ENCODE measurements around the gene EXOC8. TPM values are rescaled to one million over a fixed set of nuclear protein-coding genes. Genes with fewer than 3 reads are reported as not detected.

EXOC8 gene
- total RNA-seq, 4 donors from 2014 or later = 14.1 to 27.1 (median 16.9) TPM

DNA sequence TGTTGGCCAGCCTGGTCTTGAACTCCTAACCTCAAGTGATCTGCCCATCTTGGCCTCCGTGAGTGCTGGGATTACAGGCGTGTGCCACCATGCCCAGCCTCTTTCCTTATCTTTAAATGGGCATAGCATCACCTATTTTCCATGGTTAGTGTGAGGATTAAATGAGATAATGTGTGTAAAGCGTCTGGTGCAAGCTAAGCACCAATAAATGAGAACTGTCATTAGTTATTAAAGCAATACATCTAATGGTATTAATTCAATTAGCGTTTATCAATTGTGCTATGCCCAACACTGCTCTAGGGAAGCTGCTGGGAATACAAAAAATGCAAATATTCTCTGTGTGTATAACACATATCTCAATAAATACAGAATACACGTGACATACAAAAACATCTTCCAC lies 10.0 kb downstream of the EXOC8 start:
- TF ChIP-seq, protein P1, sequence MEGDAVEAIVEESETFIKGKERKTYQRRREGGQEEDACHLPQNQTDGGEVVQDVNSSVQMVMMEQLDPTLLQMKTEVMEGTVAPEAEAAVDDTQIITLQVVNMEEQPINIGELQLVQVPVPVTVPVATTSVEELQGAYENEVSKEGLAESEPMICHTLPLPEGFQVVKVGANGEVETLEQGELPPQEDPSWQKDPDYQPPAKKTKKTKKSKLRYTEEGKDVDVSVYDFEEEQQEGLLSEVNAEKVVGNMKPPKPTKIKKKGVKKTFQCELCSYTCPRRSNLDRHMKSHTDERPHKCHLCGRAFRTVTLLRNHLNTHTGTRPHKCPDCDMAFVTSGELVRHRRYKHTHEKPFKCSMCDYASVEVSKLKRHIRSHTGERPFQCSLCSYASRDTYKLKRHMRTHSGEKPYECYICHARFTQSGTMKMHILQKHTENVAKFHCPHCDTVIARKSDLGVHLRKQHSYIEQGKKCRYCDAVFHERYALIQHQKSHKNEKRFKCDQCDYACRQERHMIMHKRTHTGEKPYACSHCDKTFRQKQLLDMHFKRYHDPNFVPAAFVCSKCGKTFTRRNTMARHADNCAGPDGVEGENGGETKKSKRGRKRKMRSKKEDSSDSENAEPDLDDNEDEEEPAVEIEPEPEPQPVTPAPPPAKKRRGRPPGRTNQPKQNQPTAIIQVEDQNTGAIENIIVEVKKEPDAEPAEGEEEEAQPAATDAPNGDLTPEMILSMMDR (IDR thresholded peaks at IDR 0.05) = no peak
- TF ChIP-seq POLR2A (IDR thresholded peaks at IDR 0.05) = no peak
- no peak overlapping the region for H3K4me3 ChIP-seq
- intact Hi-C loops (cut with DNase I; ENCODE audit: low total_unique reads) = no loop called here
- no peaks in the 10 kb centered on the region for H3K36me3 ChIP-seq
- no peaks in the 10 kb centered on the region for H3K27me3 ChIP-seq
- H3K27ac ChIP-seq = no peak overlapping the region
- no peaks in the 10 kb centered on the region for H3K9me3 ChIP-seq
- DNase-seq = no peak
- H3K4me1 ChIP-seq = no peaks in the 10 kb centered on the region

DNA sequence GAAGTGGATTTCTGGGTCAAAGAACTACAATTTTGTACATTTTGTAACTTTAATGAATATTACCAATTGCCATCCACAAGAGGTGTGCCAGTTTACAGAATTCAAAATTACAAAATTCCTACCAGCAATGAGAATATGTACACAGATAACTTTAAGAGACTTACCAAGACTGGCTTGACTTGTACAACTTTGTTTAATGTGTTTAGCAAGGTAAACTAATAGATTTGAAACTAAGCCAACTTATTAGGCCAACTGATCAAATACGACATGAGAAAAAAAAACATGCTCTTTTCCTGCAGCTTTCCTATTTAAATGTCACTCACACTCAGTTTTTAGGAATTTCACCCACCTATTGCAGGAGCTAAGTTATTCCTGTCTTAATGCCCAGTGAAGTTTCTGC lies 11.4 kb downstream of the EXOC8 start:
- TF ChIP-seq, protein P1 (IDR thresholded peaks at IDR 0.05) = no peak
- TF ChIP-seq POLR2A (IDR thresholded peaks at IDR 0.05) = no peak
- Histone ChIP-seq H3K4me1 (no peaks in the 10 kb centered on the region), H3K4me3 (no peak overlapping the region), H3K9me3 (no peaks in the 10 kb centered on the region), H3K27ac (no peak overlapping the region), H3K27me3 (no peaks in the 10 kb centered on the region), H3K36me3 (no peaks in the 10 kb centered on the region)
- intact Hi-C loops (cut with DNase I; ENCODE audit: low total_unique reads) = no loop called here
- no peak for DNase-seq

DNA sequence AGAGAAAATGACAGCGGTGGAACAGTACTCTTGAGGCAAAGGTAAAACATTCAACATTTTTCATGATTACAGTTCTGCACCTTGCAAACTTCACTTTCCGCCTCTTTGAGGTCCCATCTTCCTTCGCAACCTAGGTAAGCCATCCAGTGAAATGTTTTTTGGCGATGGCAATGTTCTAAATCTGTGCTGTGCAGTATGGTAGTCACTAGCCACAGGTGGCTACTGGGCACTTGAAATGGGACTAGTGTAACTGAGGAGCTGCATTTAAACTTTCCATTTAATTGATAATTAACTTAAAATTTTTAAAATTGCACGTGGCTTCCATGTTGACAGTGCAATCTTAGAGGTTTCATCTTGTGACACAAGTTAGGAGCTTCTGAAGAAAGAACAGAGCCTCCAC lies 13.0 kb downstream of the EXOC8 start:
- TF ChIP-seq POLR2A (IDR thresholded peaks at IDR 0.05) = no peak
- TF ChIP-seq, protein P1 (IDR thresholded peaks at IDR 0.05) = no peak
- H3K27ac ChIP-seq = no peak overlapping the region
- intact Hi-C loops (cut with DNase I; ENCODE audit: low total_unique reads) = no loop called here

DNA sequence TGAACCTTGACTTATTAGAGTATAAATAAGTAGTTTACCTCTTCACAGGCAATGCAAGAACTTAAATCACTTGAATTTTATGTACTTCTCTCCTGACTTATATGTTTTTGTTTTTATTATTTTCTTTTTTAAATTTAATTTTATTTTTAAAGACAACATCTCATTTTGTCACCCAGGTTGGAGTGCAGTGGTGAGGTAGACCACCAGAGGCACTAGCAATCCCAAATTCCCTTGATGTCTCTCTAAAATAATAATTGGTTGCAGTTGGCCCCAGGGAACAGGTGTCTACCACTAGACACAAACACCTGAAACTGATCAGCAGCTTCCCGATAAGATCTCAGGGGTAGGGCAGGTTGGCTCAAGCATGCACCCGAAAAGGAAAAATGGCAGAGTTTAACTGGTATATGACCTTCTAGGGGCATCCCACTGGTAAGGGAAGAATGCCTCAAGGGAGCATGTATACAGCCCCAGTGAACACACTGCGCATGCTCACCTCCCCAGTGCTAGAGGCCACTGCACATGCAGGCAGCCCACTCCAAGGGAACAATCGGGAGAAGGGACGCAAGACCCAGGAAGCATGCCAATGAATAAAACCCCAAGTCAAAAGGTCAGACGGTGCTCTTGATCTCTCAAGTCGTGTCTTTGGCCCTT lies 14.6 kb downstream of the EXOC8 start:
- TF ChIP-seq, protein P1 (IDR thresholded peaks at IDR 0.05) = no peak
- no peak for TF ChIP-seq POLR2A (IDR thresholded peaks at IDR 0.05)
- Histone ChIP-seq H3K4me1 (no peaks in the 10 kb centered on the region), H3K4me3 (no peak overlapping the region), H3K27me3 (no peaks in the 10 kb centered on the region), H3K27ac (no peak overlapping the region), H3K9me3 (no peaks in the 10 kb centered on the region), H3K36me3 (no peaks in the 10 kb centered on the region)
- intact Hi-C loops (cut with DNase I; ENCODE audit: low total_unique reads) = no loop called here
- no peak for DNase-seq

More for the DNA sequence above, 13.0 kb downstream of the EXOC8 start:
- H3K36me3 ChIP-seq = no peaks in the 10 kb centered on the region
- DNase-seq = no peak
- no peaks in the 10 kb centered on the region for H3K4me1 ChIP-seq
- no peak overlapping the region for H3K4me3 ChIP-seq
- no peaks in the 10 kb centered on the region for H3K9me3 ChIP-seq
- no peaks in the 10 kb centered on the region for H3K27me3 ChIP-seq

DNA sequence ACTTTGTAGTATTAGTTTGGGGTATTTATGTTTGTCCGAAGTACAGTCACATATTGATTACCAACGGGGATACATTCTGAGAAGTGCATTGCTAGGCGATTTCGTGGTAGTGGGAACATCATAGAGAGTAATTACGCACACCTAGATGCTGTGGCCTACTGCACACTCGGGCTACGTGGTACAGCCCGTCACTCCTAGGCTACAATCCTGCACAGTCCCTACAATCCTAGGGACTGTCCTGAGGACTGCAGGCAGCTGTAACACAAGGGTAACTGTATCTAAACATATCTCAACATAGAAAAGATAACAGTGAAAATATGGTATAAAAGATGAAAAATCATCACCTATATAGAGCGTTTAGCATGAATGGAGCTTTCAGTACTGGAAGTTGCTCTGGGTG lies 18.6 kb downstream of the EXOC8 start:
- intact Hi-C loops (cut with DNase I; ENCODE audit: low total_unique reads) = no loop called here
- H3K36me3 ChIP-seq = no peaks in the 10 kb centered on the region
- no peaks in the 10 kb centered on the region for H3K27me3 ChIP-seq
- TF ChIP-seq, protein P1 (IDR thresholded peaks at IDR 0.05) = no peak
- no peak for TF ChIP-seq POLR2A (IDR thresholded peaks at IDR 0.05)
- no peak for DNase-seq
- no peak overlapping the region for H3K4me3 ChIP-seq
- H3K9me3 ChIP-seq = no peaks in the 10 kb centered on the region
- H3K4me1 ChIP-seq = no peaks in the 10 kb centered on the region
- H3K27ac ChIP-seq = no peak overlapping the region

Measured in uterus (tissue), 4 donors.